Esophagus muscularis mucosa (tissue), 4 donors: ENCODE measurements around the gene TTC6. TPM values are rescaled to one million over a fixed set of nuclear protein-coding genes. Genes with fewer than 3 reads are reported as not detected.

Experiments
- DNase-seq: peaks from one replicate; pipeline ENCODE4 v3.0.0-alpha.2; 2017; ENCODE audit errors: extremely low spot score
- H3K27ac ChIP-seq, 4 donors: fragments of 200-600 bp; sonication (generic); replicated peaks in 1 of 4; 1 replicate in 3 of 4; 2 replicates in 1 of 4; pipeline ENCODE4 v1.5.1; 2016 to 2019; ENCODE audit warnings: mild to moderate bottlenecking in 1 of 4
- H3K27me3 ChIP-seq, 4 donors: fragments of 200-600 bp; sonication (generic); one replicate each; pipeline versions ENCODE4 v1.5.1 to v1.6.0; 2016 to 2019
- H3K36me3 ChIP-seq, 4 donors: fragments of 200-600 bp; sonication (generic); one replicate each; pipeline ENCODE4 v1.5.1; 2016 to 2019
- H3K4me1 ChIP-seq, 4 donors: fragments of 200-600 bp; sonication (generic); one replicate each; pipeline ENCODE4 v1.5.1; 2016 to 2019
- H3K4me3 ChIP-seq, 4 donors: fragments of 200-600 bp; sonication (generic); 1 replicate in 2 of 4; 2 replicates in 2 of 4; pipeline ENCODE4 v1.5.1; 2016 to 2019; ENCODE audit warnings: mild to moderate bottlenecking in 4 of 4, moderate library complexity in 1 of 4
- H3K9me3 ChIP-seq, 4 donors: fragments of 200-600 bp; sonication (generic); 1 replicate in 3 of 4; 2 replicates in 1 of 4; pipeline ENCODE4 v1.5.1; 2016 to 2019
- EP300 ChIP-seq: sonication (generic); formaldehyde crosslinking; IDR thresholded peaks from one replicate; pipeline ENCODE4 v1.6.1; 2017; ENCODE audit warnings: antibody characterized with exemption
- POLR2A ChIP-seq: fragments of 450-650 bp; IDR thresholded peaks from one replicate; pipeline ENCODE4 v1.6.1; 2017; ENCODE audit warnings: antibody characterized with exemption, moderate library complexity, mild to moderate bottlenecking, low read depth
- POLR2AphosphoS5 ChIP-seq, 2 donors: sonication (generic); formaldehyde crosslinking; IDR thresholded peaks; one replicate each; pipeline ENCODE4 v1.6.1; 2017; ENCODE audit warnings: antibody characterized with exemption in 2 of 2
- WGBS: methylation state at CpG from one replicate; pipeline ENCODE4 v1.1.5; 2018; 5-methylcytosine and 5-hydroxymethylcytosine counted together
- intact Hi-C: fragments of 100-400 bp; cut with DNase I; formaldehyde crosslinking; loops from one replicate; pipeline ENCODE4 v1.15.1; 2023
- total RNA-seq, 4 donors: library from RNA; depleted of rRNA; stranded (reverse); fragments of >200 nt; gene quantifications; one replicate each; pipeline versions ENCODE4 v1.1.0 to v1.2.1, GENCODE V29; 2016
- TF ChIP-seq, protein P1 (sequence below), 3 experiments: fragments of 200-600 bp in 2 of 3; fragments of 450-650 bp in 1 of 3; sonication (generic) in 2 of 3; IDR thresholded peaks; one replicate each; pipeline ENCODE4 v1.5.1; 2017 to 2019; ENCODE audit warnings: antibody characterized with exemption in 3 of 3, mild to moderate bottlenecking in 2 of 3, moderate library complexity in 1 of 3

The TTC6 gene
- total RNA-seq, 4 donors from 2014 or later, result not detected

GRCh38 chr14:37593511-37594237, 1.8 kb upstream of the TTC6 start:
- intact Hi-C loops, result no loop called here
- no peak for DNase-seq
- no peaks in the 10 kb centered on the region for H3K9me3 ChIP-seq
- H3K27me3 ChIP-seq, result peaks cover 26 to 99% (median 93%) of the 10 kb centered on the region in 4 donors
- 19% methylated on average over 14 of the region's 14 CpGs for WGBS
- H3K36me3 ChIP-seq, result no peaks in the 10 kb centered on the region
- no peak overlapping the region for H3K27ac ChIP-seq
- H3K4me3 ChIP-seq, result peak overlapping the region in 3 of 4 donors; percentile 47 to 62 (median 49)
- TF ChIP-seq POLR2A (no peak), POLR2AphosphoS5 (IDR thresholded peaks at IDR 0.05) (no peak), EP300 (no peak)
- TF ChIP-seq, protein P1, sequence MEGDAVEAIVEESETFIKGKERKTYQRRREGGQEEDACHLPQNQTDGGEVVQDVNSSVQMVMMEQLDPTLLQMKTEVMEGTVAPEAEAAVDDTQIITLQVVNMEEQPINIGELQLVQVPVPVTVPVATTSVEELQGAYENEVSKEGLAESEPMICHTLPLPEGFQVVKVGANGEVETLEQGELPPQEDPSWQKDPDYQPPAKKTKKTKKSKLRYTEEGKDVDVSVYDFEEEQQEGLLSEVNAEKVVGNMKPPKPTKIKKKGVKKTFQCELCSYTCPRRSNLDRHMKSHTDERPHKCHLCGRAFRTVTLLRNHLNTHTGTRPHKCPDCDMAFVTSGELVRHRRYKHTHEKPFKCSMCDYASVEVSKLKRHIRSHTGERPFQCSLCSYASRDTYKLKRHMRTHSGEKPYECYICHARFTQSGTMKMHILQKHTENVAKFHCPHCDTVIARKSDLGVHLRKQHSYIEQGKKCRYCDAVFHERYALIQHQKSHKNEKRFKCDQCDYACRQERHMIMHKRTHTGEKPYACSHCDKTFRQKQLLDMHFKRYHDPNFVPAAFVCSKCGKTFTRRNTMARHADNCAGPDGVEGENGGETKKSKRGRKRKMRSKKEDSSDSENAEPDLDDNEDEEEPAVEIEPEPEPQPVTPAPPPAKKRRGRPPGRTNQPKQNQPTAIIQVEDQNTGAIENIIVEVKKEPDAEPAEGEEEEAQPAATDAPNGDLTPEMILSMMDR (IDR thresholded peaks at IDR 0.05), result no peak
- peaks cover 32 to 59% (median 51%) of the 10 kb centered on the region in 4 donors for H3K4me1 ChIP-seq

DNA sequence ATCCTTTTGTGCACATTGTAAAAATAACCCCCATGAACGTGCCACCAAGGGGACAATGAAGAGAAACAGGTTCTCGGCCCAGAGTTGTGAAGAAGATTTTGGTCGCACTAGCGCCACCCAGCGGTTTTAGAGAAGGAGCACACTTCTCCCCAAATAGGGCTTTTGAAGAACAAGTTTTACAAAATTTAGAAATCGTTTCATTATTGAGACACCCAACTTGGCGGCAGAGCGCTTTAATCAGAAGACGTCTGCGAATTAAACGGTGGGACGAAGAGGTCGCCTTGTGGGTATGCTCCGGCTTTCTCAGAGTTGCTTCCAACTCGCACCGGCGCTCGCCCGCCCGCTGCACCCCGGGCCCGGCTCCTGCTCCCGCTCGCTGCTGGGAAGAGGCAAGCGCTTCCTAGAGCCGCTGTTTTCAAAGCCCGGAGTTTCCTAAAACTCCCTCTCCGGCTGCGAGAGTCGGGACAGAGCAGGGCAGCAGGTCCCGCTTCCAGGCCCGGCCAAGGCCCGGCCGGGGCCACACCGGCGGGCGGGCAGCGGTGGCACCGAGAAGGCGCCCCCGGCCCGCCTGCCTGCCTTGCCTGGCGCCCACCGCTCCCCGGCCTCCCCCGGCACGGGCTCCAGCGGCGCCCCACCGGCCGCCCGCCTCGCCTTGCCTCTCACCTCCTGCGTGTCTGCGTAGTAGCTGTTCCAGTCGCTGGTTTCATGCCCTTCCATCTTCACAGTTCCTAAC, 1.0 kb upstream of the TTC6 start:
- Histone ChIP-seq H3K27ac (peak overlapping the region in 1 of 4 donors; percentile 20), H3K9me3 (no peaks in the 10 kb centered on the region), H3K4me1 (peaks cover 39 to 66% (median 58%) of the 10 kb centered on the region in 4 donors), H3K36me3 (no peaks in the 10 kb centered on the region), H3K4me3 (peak overlapping the region; percentile 45 to 62 (median 48)), H3K27me3 (peaks cover 33 to 99% (median 93%) of the 10 kb centered on the region in 4 donors)
- TF ChIP-seq POLR2AphosphoS5 (IDR thresholded peaks at IDR 0.05) (no peak), POLR2A (no peak), EP300 (no peak)
- TF ChIP-seq, protein P1 (IDR thresholded peaks at IDR 0.05), result peak; percentile 34 to 61 (median 49)
- intact Hi-C loops, result no loop called here
- no peak for DNase-seq
- WGBS, result 3% methylated on average over 41 of the region's 56 CpGs

- Histone ChIP-seq H3K27me3 (peaks cover 38 to 99% (median 94%) of the 10 kb centered on the region in 4 donors), H3K4me3 (peak overlapping the region; percentile 45 to 62 (median 48)), H3K36me3 (no peaks in the 10 kb centered on the region), H3K4me1 (peaks cover 44 to 73% (median 66%) of the 10 kb centered on the region in 4 donors), H3K9me3 (no peaks in the 10 kb centered on the region), H3K27ac (no peak overlapping the region)
- intact Hi-C loops, result no loop called here
- no peak for TF ChIP-seq POLR2AphosphoS5 (IDR thresholded peaks at IDR 0.05)
- TF ChIP-seq, protein P1 (IDR thresholded peaks at IDR 0.05), result no peak
- no peak for TF ChIP-seq POLR2A
- no peak for TF ChIP-seq EP300
- 7% methylated on average over 46 of the region's 46 CpGs for WGBS
- DNase-seq, result no peak
These were observed 586 bp downstream of the TTC6 start for GRCh38 chr14:37595809-37596621.

GRCh38 chr14:37596790-37597472, 1.5 kb downstream of the TTC6 start:
- 24% methylated on average over 7 of the region's 7 CpGs for WGBS
- Histone ChIP-seq H3K9me3 (no peaks in the 10 kb centered on the region), H3K36me3 (no peaks in the 10 kb centered on the region), H3K4me1 (peaks cover 40 to 65% (median 58%) of the 10 kb centered on the region in 4 donors), H3K27me3 (peaks cover 32 to 99% (median 93%) of the 10 kb centered on the region in 4 donors), H3K27ac (no peak overlapping the region), H3K4me3 (no peak overlapping the region)
- TF ChIP-seq POLR2A (no peak), EP300 (no peak), POLR2AphosphoS5 (IDR thresholded peaks at IDR 0.05) (no peak)
- TF ChIP-seq, protein P1 (IDR thresholded peaks at IDR 0.05), result no peak
- intact Hi-C loops, result no loop called here
- no peak for DNase-seq
